GM21423 (cell line): ENCODE data around the gene NBDY.
A peak's percentile ranks its signal among the peaks of the same experiment; 100 is the strongest.
"Not testable (repeated sequence)": the region's sequence is repeated elsewhere in the genome, so short reads cannot be mapped to it uniquely, and the experiment has no call there.

ENCODE experiments used
- ATAC-seq: cut with Tn5 transposase; IDR thresholded peaks from one replicate; pipeline ENCODE4 v1.9.1; 2021; ENCODE audit warnings: mild to moderate bottlenecking, moderate library complexity; ENCODE audit not compliant: unreplicated experiment

Gene NBDY, protein sequence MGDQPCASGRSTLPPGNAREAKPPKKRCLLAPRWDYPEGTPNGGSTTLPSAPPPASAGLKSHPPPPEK

DNA sequence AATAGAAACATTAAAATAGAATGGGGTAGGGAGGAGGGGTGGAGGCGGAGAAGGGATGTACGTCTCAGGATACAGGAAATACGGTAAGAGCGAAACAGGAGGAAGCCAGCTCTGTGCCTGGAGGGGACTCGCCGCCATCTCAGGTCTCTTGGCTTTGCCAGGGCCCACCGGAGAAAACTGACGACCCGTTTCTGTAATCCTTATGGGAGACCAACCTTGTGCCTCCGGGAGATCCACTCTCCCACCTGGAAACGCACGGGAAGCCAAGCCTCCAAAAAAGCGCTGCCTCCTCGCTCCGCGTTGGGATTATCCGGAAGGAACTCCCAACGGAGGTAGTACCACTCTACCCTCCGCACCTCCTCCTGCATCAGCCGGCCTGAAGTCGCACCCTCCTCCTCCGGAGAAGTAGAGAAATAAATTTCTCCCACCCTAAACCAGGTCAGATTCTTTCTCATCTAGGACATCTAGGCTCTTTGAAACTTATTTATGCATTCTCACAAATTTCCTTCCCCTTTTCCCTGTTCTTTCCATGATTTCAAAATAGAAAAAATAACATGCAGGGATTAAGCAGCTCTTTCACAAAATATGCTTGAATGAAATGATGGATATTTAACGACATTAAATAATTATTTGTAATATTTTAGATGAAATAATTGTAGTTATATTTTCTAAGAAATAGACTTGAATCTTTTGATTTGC, at the start of gene NBDY:
Gene NBDY, plus strand, starts transcription at position 92 of the 699 bp plus-strand sequence. Its CDS starts 111 bp downstream, at position 203.
- ATAC-seq, result peak; percentile 71

DNA sequence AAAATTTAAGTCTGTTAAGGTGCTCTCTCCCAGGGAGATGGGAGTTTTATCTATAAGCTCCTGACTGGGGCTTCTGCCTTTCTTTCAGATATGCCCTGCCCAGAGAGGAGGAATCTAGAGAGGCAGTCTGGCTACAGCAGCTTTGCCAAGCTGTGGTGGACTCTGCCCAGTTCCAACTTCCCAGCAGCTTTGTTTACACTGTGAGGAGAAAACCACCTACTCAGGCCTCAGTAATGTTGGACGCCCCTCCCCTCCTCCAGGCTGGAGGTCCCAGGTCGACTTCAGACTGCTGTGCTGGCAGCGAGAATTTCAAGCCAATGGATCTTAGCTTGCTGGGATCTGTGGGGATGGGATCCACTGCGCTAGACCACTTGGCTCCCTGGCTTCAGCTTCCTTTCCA, 24.5 kb upstream of the NBDY start:
- ATAC-seq, result not testable (repeated sequence)

DNA sequence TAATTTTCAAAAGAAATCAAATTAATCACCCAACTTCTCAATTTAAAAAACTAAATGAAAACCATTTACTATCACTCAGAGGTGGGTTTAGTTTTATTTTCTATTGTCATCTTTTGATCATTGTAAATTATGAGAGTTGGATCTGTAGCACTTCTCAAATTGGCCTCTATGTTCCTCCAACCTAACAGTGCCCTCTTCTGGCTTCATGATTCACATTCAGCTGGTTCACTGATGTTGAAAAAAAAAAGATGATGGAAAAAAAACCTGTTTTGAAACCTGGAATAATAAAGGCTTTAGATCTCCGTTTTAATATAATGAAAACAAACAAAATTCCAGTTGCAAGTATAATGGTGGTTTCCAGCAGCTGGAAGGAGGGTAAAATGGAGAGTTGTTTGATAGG, 2.4 kb upstream of the NBDY start:
- no peak for ATAC-seq

DNA sequence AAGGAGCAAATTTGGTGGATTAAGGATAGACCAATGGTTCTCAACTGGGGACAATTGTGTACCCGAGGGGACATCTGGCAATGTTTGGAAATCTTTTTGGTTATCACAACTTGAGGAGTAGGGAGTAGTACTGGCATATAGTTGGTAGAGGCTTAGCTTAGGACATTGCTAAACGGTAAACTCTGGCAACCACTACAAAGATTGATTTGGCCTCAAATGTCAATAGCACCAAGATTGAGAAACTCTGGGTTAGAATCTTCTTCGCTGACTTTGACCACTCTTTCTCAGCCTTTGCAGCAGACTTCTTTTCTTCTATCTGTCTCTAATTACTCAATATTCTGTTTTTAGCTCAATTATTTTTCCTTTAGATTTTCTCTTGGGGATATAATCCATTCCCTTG, 1.5 kb upstream of the NBDY start:
- ATAC-seq, result no peak

DNA sequence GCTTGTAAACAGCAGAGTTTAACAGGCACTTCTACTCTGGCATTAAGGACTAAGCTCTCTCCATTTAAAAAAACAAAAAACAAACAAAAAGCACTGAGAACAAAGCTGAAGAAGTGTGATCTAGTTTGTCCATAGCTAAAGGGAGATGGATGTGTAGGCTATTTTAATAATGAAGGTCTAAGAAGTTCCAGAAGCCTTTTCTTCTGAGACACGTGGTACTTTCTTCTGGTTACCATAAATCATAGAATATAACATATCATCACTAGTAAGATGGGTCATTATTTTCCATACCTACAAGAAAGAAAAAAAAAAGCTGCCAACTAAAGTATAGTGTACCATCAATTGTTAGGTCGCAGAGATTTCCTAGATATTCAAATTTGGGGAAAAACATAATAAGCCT, 722 bp upstream of the NBDY start:
- ATAC-seq, result peak; percentile 41

DNA sequence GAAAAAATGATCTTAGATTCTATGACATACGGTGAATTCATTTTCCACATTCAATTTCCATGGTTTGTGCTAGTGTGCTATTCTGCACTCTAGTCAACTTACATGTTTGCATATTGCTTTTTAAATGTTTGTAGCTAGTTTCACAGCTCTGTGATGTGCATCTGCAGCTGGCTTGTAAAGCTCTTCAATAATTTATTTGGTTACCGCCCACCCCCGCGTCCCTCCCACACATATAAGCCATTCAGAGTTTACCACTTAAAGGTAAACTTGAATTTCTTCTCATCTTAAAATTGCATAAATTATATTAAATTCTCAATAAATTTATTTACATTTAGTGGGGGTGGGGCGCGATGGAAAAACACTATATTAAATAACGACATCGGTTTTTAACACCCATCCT, 291 bp upstream of the NBDY start:
- peak; percentile 38 for ATAC-seq

DNA sequence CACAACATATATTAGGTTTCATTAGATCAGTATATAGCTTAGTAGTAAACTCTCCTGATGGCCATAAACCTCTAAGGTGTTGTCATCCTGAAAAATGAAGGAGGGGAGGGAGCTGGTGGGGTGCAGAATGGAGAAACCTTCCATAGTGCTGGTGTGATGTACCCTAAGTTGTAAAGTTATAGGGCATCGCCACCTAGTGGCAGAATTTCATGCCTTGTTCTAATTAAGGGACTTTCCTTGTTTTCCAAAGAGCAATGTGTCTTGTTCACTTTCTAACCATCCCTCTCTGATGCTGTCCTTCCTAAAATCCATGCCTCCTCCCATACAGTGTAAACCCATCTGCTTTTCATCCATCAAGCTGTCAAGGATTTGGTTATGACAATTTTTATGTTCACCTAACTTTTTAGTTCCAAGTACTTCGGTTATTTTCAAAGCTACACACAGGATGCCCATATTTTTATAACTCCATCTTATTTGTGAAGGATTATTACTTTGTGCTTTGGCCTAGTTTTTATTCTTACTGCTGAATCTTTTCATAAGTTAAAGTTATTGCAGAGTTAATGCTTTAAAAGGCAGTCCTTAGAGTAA, 4.5 kb downstream of the NBDY start:
- no peak for ATAC-seq

DNA sequence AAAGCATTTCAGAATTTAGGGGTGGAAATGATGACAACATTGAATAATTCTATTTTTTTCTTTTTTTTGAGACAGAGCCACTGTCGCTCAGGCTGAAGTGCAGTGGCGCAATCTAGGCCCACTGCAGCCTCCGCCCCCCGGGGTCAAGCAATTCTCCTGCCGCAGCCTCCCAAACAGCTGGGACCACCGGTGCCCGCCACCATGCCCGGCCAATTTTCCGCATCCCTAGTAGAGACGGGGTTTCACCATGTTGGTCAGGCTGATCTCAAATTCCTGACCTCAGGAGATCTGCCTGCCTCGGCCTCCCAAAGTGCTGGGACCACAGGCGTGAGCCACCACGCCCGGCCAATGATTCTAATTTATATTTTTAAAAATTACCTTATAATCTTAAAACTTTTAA, 7.2 kb downstream of the NBDY start:
- no peak for ATAC-seq

DNA sequence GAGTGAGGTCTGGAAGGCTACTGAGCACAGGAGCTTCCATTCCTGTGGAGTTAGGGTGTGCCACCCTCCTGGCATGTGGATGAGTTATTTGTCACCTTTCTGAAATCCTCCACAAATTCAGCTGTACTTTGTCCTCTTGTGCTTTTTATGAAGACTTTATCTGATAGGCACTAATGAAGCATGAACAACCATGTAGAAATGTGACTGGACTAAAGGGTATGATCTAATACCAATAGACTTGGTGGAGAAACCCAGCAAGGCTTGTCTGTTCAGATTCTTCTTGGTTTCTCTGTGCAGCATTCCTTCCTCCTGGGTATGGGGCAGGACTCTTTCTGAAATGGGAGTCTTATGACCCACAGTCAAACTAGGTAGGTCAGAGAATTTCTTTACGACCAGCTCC, 9.6 kb downstream of the NBDY start:
- no peak for ATAC-seq

DNA sequence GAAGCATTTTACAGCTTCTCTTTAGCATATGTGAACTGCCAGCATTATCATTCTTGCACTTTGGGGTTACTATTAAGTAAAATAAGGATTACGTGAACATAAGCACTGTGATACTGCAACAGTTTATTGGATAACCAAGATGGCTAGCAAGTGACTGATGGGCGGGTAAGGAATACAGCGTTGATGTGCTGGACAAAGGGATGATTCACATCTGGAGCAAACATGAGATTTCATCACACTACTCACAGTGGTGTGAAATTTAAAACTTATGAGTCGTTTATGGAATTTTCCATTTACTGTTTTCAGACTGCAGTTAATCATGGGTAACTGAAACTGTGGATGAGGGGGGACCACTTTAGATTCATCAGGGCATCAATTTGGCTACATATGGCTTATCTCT, 16.0 kb downstream of the NBDY start:
- no peak for ATAC-seq

DNA sequence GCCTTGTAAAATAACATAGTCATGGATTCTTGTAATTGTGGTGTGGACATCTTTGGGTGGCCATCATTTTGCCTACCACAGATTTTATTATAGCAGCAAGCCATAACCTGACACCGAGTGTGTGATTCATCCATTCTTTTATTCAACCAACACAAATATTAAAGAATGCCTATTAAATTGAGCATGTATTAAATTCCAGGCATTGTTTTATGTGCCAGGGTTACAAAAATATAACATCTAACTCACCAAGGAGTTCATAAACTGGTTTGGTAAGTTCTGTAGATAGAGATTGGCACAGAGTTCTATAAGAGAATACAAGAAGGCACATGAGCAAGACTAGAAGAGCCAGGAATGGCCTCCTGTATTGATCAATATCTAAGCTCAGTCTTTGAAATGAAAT, 18.0 kb downstream of the NBDY start:
- ATAC-seq, result no peak

DNA sequence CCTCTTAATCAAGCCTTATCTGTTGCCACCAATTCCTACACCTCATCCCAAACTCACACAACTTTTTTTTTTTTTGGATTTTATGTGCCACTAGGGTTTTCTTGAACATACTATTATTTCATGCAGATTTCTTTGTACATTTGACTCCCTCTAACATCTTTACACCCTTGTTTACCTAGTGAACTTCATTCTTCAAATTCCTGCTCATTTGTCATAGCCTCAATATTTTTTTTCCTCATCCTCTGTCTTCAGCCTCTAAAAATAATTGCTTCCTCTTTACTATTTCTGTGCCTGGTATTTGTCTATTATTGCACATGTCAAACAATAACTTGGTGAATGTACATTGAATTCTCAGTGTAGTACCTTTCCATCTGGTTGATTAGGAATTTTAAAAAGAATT, 22.0 kb downstream of the NBDY start:
- no peak for ATAC-seq

DNA sequence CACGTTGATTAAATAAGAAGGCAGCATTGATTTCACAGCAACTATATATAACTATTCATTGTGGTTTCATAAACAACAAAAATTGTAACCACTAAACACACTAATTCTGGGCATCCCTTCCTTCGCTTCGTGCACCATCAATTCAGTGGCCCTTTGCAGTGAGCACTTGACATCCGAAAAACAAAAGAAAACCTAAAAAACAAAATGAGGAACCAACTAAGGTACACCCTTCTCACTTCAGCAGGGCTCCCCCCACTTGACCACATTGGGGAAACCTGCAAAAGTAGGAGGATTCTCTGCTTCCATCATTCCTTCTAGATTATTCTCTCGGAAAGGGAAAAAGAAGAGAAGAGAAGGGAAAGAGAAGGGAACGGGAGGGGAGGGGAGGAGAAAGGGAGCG, 28.3 kb downstream of the NBDY start:
- peak; percentile 60 for ATAC-seq

DNA sequence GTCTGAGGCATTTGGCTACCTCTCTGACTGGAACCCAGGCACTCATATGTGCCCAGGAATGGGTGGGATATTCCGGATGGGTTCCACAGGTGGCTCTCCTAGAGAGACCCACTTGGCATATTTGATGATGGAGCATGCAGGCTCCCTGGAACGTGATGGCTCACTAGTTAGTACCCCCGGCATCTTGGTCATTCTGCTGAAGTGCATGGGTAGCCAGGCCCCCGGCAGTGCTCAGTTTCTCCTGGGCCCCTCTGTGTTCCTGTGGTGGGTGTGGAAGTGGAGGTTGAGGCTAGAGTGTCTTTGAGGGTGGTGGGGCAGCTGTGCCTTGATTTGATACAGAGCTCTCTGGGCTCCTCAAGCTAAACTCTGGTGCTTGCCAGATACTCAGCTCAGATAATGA, 29.4 kb downstream of the NBDY start:
- no peak for ATAC-seq

DNA sequence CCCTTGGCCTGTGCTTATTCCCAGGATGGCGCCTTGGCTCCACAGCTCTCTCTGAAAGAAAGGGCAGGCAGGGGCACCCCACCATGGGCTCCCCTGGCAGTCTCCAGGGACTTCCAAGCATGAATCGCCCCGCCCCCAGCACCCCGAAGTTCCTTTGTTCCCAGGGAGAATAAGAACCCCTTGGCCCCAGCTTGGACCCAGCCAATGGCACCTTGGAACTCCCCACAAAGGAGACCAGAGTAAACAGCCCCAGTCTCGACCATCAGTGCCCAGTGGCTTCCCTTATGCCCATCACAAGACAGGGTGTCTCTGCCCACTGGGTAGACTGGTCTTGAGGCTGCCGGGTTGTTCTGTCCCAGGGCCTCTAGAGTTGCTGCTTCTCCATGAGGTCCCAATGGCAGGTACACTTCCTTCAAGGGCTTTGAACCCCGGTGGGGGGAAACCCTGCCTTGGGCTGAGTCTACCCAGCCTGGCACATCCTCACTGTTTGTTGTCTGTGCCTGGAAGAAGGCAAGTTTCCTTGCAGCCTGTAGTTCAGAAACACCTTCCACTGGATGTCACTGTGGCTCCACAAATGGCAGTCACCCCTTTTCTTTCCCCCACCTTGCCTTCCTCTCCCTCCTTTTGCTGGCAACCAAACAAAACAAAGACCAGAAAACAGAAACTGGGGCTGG, 30.8 kb downstream of the NBDY start:
- no peak for ATAC-seq

DNA sequence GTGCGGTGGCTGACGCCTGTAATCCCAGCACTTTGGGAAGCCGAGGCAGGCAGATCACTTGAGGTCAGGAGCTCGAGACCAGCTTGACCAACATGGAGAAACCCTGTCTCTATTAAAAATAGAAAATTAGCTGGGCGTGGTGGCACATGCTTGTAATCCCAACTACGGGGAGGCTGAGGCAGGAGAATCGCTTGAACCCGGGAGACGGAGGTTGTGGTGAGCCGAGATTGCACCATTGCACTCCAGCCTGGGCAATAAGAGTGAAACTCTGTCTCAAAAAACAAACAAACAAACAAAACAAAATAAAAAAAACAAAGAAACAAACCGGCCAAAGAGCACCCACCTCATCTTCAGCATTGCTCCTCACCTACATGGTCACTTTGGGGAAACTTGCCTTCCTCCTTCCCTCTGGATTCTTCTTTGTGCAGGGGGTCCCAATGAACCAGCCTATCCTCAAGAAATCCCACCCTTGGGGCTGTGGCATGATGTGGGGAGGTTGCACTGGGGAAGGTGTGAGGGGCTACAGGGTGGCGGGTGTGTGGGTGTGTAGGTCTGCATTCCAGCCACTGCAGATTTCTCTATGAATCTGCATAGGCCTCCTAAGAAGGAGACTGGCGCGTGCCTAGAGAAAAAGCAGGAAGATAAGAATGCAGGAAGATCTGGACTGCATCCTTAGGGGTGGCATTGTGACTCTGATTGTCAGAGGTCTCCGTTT, 31.5 kb downstream of the NBDY start:
- ATAC-seq, result not testable (repeated sequence)

DNA sequence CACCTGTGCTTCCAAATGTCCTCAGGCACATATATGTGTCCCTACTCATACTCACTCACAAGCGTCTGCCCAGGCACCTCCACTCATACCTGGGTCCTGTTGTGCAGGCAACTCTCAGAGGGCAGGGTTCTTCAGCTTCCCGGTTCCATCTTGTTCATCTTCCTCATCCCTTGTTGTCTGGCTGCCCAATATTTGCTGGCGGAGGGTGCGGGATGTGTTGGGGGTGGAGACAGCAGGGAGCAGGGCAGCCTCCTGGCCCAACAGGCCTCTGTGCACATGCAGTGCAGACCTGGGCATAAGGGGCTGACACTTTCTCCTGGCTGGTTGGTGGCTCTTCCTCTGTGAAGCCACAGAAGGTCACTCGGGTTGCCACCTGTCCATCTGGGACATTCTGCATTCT, 32.1 kb downstream of the NBDY start:
- ATAC-seq, result no peak

DNA sequence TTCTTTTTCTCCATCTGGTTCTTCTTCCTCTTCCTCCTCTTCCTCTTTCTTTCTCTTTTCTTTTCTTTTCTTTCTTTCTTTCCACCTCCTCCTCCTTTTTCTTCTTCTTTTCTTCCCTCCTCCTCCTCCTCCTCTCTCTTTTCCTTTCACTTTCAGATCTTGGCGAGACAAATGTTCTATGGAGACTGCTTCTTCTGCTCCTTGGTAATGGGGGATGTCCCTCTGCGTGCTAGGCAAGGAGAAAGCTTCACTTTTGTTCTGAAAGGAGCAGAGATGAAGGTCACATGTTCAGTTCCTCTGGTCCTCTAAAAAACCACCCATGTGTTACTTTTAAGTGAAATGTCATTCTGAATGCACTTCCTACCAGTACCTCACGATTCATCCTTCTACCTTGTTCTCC, 33.2 kb downstream of the NBDY start:
- ATAC-seq, result peak; percentile 36

DNA sequence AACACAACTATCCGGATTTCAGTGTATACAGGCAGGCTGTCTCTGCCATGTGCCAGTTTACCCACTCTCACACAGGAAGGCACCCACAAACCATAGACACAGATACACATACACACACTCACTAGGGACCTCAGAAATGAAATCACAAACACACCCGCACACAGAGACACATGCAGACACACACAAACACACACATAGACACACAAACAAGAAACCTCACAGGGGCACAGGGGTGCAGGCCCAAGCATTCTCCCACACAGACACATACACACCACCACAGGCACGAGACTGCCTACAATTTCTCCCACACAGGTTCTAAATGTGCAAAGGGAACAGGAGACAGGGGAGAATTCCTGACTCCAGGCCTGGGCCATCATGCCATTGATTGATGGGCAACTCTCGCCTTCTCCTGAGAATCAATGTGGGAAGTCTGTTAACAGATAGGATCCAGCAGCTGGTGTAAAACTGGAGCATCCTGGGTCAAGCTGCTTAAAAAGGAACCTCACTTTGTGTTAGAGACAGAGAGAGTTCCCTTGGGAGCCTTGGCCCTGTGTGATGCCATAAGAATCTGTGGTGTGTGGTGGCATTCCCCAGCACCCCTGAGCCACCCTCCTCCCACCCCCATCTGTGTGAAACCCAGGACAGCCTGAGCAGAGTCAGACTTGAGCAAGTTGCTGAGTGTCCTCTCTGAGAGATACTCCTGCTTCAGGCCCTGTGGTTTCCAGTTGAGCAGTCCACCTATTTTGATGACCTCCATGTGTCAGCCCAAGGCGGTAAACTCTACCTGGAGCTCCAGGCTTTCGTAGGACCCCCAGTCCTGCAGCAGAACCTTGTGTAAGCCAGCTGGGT, 33.9 kb downstream of the NBDY start:
- ATAC-seq, result peak; percentile 2

DNA sequence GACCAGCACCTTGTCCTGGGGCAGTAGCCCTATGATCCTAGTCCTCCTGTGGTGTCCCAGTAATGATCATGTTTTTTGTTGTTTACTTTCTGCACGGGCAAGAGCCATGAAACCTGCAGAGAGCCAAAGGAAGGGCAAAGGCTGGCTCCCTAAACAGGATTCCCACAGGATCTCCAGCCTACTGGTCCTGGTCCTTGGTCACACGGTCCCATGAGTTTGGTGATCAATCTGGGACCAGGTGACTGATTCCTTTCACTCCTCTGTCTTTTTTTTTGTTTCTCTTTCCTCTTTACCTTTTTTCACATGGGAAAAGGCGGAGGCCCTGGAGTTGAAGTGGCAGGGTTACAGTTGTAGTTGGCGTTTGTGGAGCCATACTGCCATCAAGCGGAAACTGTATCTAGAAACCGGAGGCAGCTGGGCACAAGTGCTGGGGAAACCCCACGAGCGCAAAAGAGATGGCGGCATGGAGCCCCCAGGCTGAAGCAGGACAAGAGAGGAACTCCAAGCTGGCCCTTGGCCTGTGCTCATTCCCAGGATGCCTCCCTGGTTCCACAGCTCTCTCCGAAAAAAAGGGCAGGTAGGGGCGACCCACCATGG, 34.6 kb downstream of the NBDY start:
- ATAC-seq, result no peak
